Adrenal gland (tissue), 5 donors: ENCODE data around the gene SPEG.

ENCODE experiments used
- CTCF ChIP-seq, 6 experiments: fragments of 450-650 bp in 4 of 6; fragments of 200-600 bp in 2 of 6; sonication (generic) in 1 of 6; IDR thresholded peaks; 1 replicate in 5 of 6; 2 replicates in 1 of 6; pipeline versions ENCODE4 v1.5.1 to v1.8.0; 2016 to 2021; ENCODE audit warnings: antibody characterized with exemption in 6 of 6, mild to moderate bottlenecking in 2 of 6, moderate library complexity in 1 of 6
- POLR2A ChIP-seq, 2 donors: fragments of 450-650 bp; IDR thresholded peaks; one replicate each; pipeline ENCODE4 v1.6.1; 2017; ENCODE audit warnings: antibody characterized with exemption in 2 of 2, mild to moderate bottlenecking in 2 of 2, moderate library complexity in 1 of 2
- donor health status: DM: no; HTN: no; CAD: no.

- TF ChIP-seq CTCF (IDR thresholded peaks at IDR 0.05), result no peak
- no peak for TF ChIP-seq POLR2A (IDR thresholded peaks at IDR 0.05)
Observed at GRCh38 chr2:219466816-219467735, 32.4 kb downstream of the SPEG start.
